HepG2 (cell line): ENCODE results near the gene KIF15. TPM values are rescaled to one million over a fixed set of nuclear protein-coding genes. Genes with fewer than 3 reads are reported as not detected.
A peak's percentile ranks its signal among the peaks of the same experiment; 100 is the strongest.

Experiments
- FOSL2 ChIP-seq: sonication (generic); formaldehyde crosslinking; IDR thresholded peaks from 2 replicates; pipeline ENCODE4 v1.4.0; 2020; ENCODE audit warnings: missing genetic modification reagents
- FOXO1 ChIP-seq: sonication (generic); formaldehyde crosslinking; IDR thresholded peaks from 2 replicates; pipeline ENCODE4 v1.4.0; 2020; ENCODE audit warnings: missing genetic modification reagents
- HNF4G ChIP-seq, 2 experiments: sonication (generic) in 1 of 2; formaldehyde crosslinking in 1 of 2; IDR thresholded peaks; 2 replicates each; pipeline versions ENCODE4 v1.4.0 to v1.6.1; 2011 to 2020; ENCODE audit warnings: borderline replicate concordance in 2 of 2, low read depth in 2 of 2, mild to moderate bottlenecking in 2 of 2, low read length in 1 of 2, missing genetic modification reagents in 1 of 2, moderate library complexity in 1 of 2
- HNRNPH1 ChIP-seq: fragments of 200-400 bp; formaldehyde crosslinking; optimal IDR thresholded peaks from 2 replicates; pipeline ENCODE3; 2017; ENCODE audit warnings: mild to moderate bottlenecking, low read depth, low read length
- MED13 ChIP-seq: sonication (generic); formaldehyde crosslinking; IDR thresholded peaks from 2 replicates; pipeline ENCODE4 v1.5.0; 2020; ENCODE audit warnings: missing genetic modification reagents
- NFKB2 ChIP-seq: sonication (generic); formaldehyde crosslinking; IDR thresholded peaks from 2 replicates; pipeline ENCODE4 v1.4.0; 2020; ENCODE audit warnings: missing genetic modification reagents, borderline replicate concordance
- NFYC ChIP-seq: IDR thresholded peaks from 2 replicates; pipeline ENCODE4 v1.6.1; 2016; ENCODE audit warnings: missing genetic modification reagents, missing compliant biosample characterization
- RBFOX2 ChIP-seq: fragments of 200-400 bp; formaldehyde crosslinking; IDR thresholded peaks from 2 replicates; pipeline ENCODE4 v1.6.1; 2017; ENCODE audit warnings: low read depth, mild to moderate bottlenecking, low read length
- SMC3 ChIP-seq: IDR thresholded peaks from 2 replicates; pipeline ENCODE4 v1.6.1; 2011; ENCODE audit warnings: low read length, improper control_type of control experiment
- SP2 ChIP-seq: sonication (generic); formaldehyde crosslinking; IDR thresholded peaks from 2 replicates; pipeline ENCODE4 v1.5.1; 2020; ENCODE audit warnings: mild to moderate bottlenecking, missing genetic modification reagents
- SPEN ChIP-seq: sonication (generic); formaldehyde crosslinking; IDR thresholded peaks from 2 replicates; pipeline ENCODE4 v1.5.1; 2020; ENCODE audit warnings: low read depth, mild to moderate bottlenecking, missing genetic modification reagents
- TBX2 ChIP-seq: sonication (generic); formaldehyde crosslinking; IDR thresholded peaks from 2 replicates; pipeline ENCODE4 v1.5.0; 2020; ENCODE audit warnings: missing genetic modification reagents, mild to moderate bottlenecking, borderline replicate concordance
- U2AF1 ChIP-seq: fragments of 200-400 bp; formaldehyde crosslinking; optimal IDR thresholded peaks from 2 replicates; pipeline ENCODE3; 2017; ENCODE audit warnings: mild to moderate bottlenecking, low read depth, low read length
- YEATS2 ChIP-seq: sonication (generic); formaldehyde crosslinking; IDR thresholded peaks from 2 replicates; pipeline ENCODE4 v1.4.0; 2020; ENCODE audit warnings: missing genetic modification reagents, borderline replicate concordance
- ZNF841 ChIP-seq: sonication (generic); formaldehyde crosslinking; IDR thresholded peaks from 2 replicates; pipeline ENCODE4 v1.8.1; 2023; ENCODE audit warnings: missing genetic modification reagents, borderline replicate concordance
- polyA plus RNA-seq, 8 experiments: library from polyadenylated mRNA; depleted of rRNA in 3 of 8; stranded (reverse) in 7 of 8; unstranded in 1 of 8; fragments of >200 nt; fragmentation: Illumina TruSeq in 4 of 8; extraction: Trizol in 4 of 8; gene quantifications; 2 replicates each; pipeline versions ENCODE4 v1.2.1 to v1.2.3, GENCODE V29; 2011 to 2016; ENCODE audit warnings: low read depth in 4 of 8, missing spikeins in 1 of 8, mixed read lengths in 1 of 8; ENCODE audit not compliant: insufficient read depth in 1 of 8
- total RNA-seq, 5 experiments: library from RNA; depleted of rRNA; stranded (reverse); fragments of >200 nt; fragmentation: Illumina TruSeq; extraction: Trizol; gene quantifications; 2 replicates each; pipeline ENCODE4 v1.2.3, GENCODE V29; 2016; ENCODE audit warnings: low read depth in 1 of 5
- TF ChIP-seq, protein P1 (sequence below): sonication (generic); formaldehyde crosslinking; IDR thresholded peaks from 2 replicates; pipeline ENCODE4 v1.4.0; 2020; ENCODE audit warnings: missing genetic modification reagents
- TF ChIP-seq, protein P2 (sequence below): sonication (generic); formaldehyde crosslinking; IDR thresholded peaks from 2 replicates; pipeline ENCODE4 v1.5.0; 2020; ENCODE audit warnings: mild to moderate bottlenecking, missing genetic modification reagents
- TF ChIP-seq, protein P3 (sequence below): sonication (generic); formaldehyde crosslinking; IDR thresholded peaks from 2 replicates; pipeline ENCODE4 v1.5.0; 2020; ENCODE audit warnings: missing genetic modification reagents
- TF ChIP-seq, protein P4 (sequence below): sonication (generic); formaldehyde crosslinking; IDR thresholded peaks from 2 replicates; pipeline ENCODE4 v1.5.0; 2020; ENCODE audit warnings: missing genetic modification reagents

The KIF15 gene
- total and polyA plus RNA-seq, 2 of the 13 experiments (the other 11 are each of a cell fraction or from before 2014, with no cell fraction given), result 4.8 to 33.8 TPM

DNA sequence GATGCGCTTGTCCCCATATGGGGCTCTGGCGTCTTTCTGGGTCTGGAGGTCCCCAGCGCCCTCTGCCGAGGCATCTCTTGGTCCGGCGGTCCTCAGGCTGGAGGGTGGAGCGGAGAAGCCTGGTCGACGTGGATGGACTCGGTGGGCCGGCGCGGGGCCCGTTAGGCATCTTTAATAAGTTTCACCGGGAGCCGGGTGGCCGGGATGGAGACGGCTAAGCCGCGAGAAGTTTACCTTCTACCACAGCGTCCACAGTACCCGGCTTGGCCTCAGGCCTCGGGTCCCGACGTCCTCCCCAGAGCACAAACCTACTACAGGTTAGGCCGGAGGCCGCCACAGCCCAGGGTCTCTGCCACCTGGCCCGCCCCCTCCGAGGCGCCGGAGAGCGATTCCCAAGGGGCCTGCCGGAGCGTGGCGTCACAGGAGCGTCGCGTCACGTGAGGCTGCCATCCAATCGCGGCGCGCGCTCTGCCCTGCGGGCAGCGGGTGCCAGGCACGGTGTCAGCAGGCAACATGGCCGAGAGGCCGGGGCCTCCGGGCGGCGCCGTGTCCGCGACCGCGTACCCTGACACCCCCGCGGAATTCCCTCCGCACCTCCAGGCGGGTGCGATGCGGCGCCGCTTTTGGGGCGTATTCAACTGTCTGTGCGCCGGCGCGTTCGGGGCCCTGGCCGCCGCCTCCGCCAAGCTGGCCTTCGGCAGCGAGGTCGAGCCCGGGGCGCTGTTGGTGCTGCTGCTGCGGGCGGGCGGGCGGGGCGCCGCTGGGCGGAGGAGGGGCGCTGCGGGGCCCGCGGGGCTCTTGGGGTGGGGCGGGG, 100.0 kb downstream of the KIF15 start, which contains the start of gene TMEM42 (continued):
- TF ChIP-seq, protein P1, sequence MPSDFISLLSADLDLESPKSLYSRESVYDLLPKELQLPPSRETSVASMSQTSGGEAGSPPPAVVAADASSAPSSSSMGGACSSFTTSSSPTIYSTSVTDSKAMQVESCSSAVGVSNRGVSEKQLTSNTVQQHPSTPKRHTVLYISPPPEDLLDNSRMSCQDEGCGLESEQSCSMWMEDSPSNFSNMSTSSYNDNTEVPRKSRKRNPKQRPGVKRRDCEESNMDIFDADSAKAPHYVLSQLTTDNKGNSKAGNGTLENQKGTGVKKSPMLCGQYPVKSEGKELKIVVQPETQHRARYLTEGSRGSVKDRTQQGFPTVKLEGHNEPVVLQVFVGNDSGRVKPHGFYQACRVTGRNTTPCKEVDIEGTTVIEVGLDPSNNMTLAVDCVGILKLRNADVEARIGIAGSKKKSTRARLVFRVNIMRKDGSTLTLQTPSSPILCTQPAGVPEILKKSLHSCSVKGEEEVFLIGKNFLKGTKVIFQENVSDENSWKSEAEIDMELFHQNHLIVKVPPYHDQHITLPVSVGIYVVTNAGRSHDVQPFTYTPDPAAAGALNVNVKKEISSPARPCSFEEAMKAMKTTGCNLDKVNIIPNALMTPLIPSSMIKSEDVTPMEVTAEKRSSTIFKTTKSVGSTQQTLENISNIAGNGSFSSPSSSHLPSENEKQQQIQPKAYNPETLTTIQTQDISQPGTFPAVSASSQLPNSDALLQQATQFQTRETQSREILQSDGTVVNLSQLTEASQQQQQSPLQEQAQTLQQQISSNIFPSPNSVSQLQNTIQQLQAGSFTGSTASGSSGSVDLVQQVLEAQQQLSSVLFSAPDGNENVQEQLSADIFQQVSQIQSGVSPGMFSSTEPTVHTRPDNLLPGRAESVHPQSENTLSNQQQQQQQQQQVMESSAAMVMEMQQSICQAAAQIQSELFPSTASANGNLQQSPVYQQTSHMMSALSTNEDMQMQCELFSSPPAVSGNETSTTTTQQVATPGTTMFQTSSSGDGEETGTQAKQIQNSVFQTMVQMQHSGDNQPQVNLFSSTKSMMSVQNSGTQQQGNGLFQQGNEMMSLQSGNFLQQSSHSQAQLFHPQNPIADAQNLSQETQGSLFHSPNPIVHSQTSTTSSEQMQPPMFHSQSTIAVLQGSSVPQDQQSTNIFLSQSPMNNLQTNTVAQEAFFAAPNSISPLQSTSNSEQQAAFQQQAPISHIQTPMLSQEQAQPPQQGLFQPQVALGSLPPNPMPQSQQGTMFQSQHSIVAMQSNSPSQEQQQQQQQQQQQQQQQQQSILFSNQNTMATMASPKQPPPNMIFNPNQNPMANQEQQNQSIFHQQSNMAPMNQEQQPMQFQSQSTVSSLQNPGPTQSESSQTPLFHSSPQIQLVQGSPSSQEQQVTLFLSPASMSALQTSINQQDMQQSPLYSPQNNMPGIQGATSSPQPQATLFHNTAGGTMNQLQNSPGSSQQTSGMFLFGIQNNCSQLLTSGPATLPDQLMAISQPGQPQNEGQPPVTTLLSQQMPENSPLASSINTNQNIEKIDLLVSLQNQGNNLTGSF (CRISPR knock-in tag), result no peak
- TF ChIP-seq SPEN (CRISPR knock-in tag), result peak; percentile 78
- peak; percentile 95 for TF ChIP-seq NFYC (CRISPR knock-in tag)
- TF ChIP-seq NFKB2 (CRISPR knock-in tag), result no peak
- TF ChIP-seq HNF4G (IDR thresholded peaks at IDR 0.05; ENCODE audit: borderline replicate concordance, low read depth, low read length), result no peak
- TF ChIP-seq HNF4G (CRISPR knock-in tag; IDR thresholded peaks at IDR 0.05; ENCODE audit: borderline replicate concordance, low read depth), result peak; percentile 59; the same call in 1 of the 2 replicates
- TF ChIP-seq FOSL2 (CRISPR knock-in tag), result peak; percentile 26; the same call in 1 of the 2 replicates
- TF ChIP-seq FOXO1 (CRISPR knock-in tag), result peak; percentile 67; the same call in 1 of the 2 replicates
- TF ChIP-seq, protein P2, sequence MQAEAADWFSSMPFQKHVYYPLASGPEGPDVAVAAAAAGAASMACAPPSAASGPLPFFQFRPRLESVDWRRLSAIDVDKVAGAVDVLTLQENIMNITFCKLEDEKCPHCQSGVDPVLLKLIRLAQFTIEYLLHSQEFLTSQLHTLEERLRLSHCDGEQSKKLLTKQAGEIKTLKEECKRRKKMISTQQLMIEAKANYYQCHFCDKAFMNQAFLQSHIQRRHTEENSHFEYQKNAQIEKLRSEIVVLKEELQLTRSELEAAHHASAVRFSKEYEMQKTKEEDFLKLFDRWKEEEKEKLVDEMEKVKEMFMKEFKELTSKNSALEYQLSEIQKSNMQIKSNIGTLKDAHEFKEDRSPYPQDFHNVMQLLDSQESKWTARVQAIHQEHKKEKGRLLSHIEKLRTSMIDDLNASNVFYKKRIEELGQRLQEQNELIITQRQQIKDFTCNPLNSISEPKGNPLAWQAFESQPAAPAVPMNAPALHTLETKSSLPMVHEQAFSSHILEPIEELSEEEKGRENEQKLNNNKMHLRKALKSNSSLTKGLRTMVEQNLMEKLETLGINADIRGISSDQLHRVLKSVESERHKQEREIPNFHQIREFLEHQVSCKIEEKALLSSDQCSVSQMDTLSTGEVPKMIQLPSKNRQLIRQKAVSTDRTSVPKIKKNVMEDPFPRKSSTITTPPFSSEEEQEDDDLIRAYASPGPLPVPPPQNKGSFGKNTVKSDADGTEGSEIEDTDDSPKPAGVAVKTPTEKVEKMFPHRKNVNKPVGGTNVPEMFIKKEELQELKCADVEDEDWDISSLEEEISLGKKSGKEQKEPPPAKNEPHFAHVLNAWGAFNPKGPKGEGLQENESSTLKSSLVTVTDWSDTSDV (CRISPR knock-in tag), result no peak
- TF ChIP-seq SMC3, result no peak
- no peak for TF ChIP-seq U2AF1
- TF ChIP-seq, protein P3, sequence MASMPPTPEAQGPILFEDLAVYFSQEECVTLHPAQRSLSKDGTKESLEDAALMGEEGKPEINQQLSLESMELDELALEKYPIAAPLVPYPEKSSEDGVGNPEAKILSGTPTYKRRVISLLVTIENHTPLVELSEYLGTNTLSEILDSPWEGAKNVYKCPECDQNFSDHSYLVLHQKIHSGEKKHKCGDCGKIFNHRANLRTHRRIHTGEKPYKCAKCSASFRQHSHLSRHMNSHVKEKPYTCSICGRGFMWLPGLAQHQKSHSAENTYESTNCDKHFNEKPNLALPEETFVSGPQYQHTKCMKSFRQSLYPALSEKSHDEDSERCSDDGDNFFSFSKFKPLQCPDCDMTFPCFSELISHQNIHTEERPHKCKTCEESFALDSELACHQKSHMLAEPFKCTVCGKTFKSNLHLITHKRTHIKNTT, result no peak
- no peak; the same call in 1 of the 2 replicates for TF ChIP-seq SP2 (CRISPR knock-in tag)
- peak; percentile 98 for TF ChIP-seq RBFOX2
- TF ChIP-seq MED13 (CRISPR knock-in tag), result no peak
- TF ChIP-seq ZNF841 (CRISPR knock-in tag), result no peak
- peak; percentile 76; the same call in 1 of the 2 replicates for TF ChIP-seq YEATS2 (CRISPR knock-in tag)
- TF ChIP-seq, protein P4, sequence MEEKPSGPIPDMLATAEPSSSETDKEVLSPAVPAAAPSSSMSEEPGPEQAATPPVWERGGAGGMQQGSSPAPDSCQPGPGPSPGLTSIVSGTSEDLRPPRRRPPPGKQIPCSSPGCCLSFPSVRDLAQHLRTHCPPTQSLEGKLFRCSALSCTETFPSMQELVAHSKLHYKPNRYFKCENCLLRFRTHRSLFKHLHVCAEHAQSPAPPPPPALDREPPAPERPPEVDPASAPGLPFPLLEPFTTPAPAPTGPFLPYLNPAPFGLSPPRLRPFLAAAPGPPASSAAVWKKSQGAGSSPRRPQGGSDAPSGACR, result no peak
- TF ChIP-seq HNRNPH1, result no peak
- peak; percentile 79; the same call in 1 of the 2 replicates for TF ChIP-seq TBX2 (CRISPR knock-in tag)
